Hindlimb muscle (tissue), 1 donor: ENCODE measurements around the gene TANGO2. TPM values are rescaled to one million over a fixed set of nuclear protein-coding genes. Genes with fewer than 3 reads are reported as not detected.

Experiments
- DNase-seq: peaks from one replicate; pipeline ENCODE4 v3.0.0-alpha.2; 2013
- polyA plus RNA-seq: library from polyadenylated mRNA; unstranded; fragments of 120-200 nt; gene quantifications from one replicate; pipeline ENCODE4 v1.2.1, GENCODE V29; 2013; ENCODE audit not compliant: insufficient read length

TANGO2 gene
- polyA plus RNA-seq, 1 donor, result 12.6 TPM

- no peak for DNase-seq
These were observed 25.8 kb downstream of the TANGO2 start for GRCh38 chr22:20046730-20047129.

- DNase-seq, result no peak
These were observed 31.0 kb downstream of the TANGO2 start for GRCh38 chr22:20051927-20052308.

GRCh38 chr22:20052309-20053259 is 31.7 kb downstream of the TANGO2 start:
- DNase-seq, result no peak

GRCh38 chr22:20053407-20054033 is 32.6 kb downstream of the TANGO2 start:
- DNase-seq, result no peak

- no peak for DNase-seq
These were observed 33.1 kb downstream of the TANGO2 start for GRCh38 chr22:20054034-20054427.

GRCh38 chr22:20054485-20054884 is 33.6 kb downstream of the TANGO2 start:
- DNase-seq, result no peak

GRCh38 chr22:20055144-20055543 is 34.2 kb downstream of the TANGO2 start:
- DNase-seq, result no peak

- DNase-seq, result no peak
These were observed 34.7 kb downstream of the TANGO2 start for GRCh38 chr22:20055654-20056053.

- DNase-seq, result no peak
These were observed 35.3 kb downstream of the TANGO2 start for GRCh38 chr22:20056161-20056560.

GRCh38 chr22:20056696-20057386 is 35.9 kb downstream of the TANGO2 start:
- DNase-seq, result no peak

GRCh38 chr22:20057596-20058268 is 36.8 kb downstream of the TANGO2 start:
- DNase-seq, result no peak

GRCh38 chr22:20058989-20059770 is 38.3 kb downstream of the TANGO2 start:
- DNase-seq, result no peak

- DNase-seq, result no peak
These were observed 40.0 kb downstream of the TANGO2 start for GRCh38 chr22:20060700-20061480.

GRCh38 chr22:20061481-20061861 is 40.6 kb downstream of the TANGO2 start:
- no peak for DNase-seq

- no peak for DNase-seq
These were observed 41.3 kb downstream of the TANGO2 start for GRCh38 chr22:20062043-20062765.

GRCh38 chr22:20062766-20063083 is 41.8 kb downstream of the TANGO2 start:
- DNase-seq, result no peak

GRCh38 chr22:20063271-20064139 is 42.6 kb downstream of the TANGO2 start:
- no peak for DNase-seq

- no peak for DNase-seq
These were observed 43.2 kb downstream of the TANGO2 start for GRCh38 chr22:20064140-20064480.

- no peak for DNase-seq
These were observed 43.8 kb downstream of the TANGO2 start for GRCh38 chr22:20064545-20065262.
